ENCODE measurements around the gene DNAJC6. TPM values are rescaled to one million over a fixed set of nuclear protein-coding genes. Genes with fewer than 3 reads are reported as not detected.

DNAJC6 gene
- total and polyA plus RNA-seq, 7 experiments from 2014 or later: 0.22 to 7.0 (median 1.8) TPM

GRCh38 chr1:65392497-65392896, 83.2 kb downstream of the DNAJC6 start:
- Histone ChIP-seq H3K27ac (ENCODE audit: low read depth, low read length) (no peak overlapping the region), H3K4me1 (ENCODE audit: control insufficient read depth in 2 of 2, insufficient read depth in 2 of 2, low read length in 2 of 2) (no peaks in the 10 kb centered on the region), H3K36me3 (ENCODE audit: control insufficient read depth in 2 of 3, insufficient read depth in 3 of 3, low read length in 3 of 3) (no peaks in the 10 kb centered on the region), H3K27me3 (ENCODE audit: control insufficient read depth in 2 of 2, insufficient read depth in 2 of 2, low read length in 2 of 2) (no peaks in the 10 kb centered on the region), H3K4me3 (ENCODE audit: low read length) (no peak overlapping the region), H3K9me3 (ENCODE audit: control insufficient read depth in 2 of 3, low read length in 3 of 3) (no peaks in the 10 kb centered on the region)
- ChIA-PET CTCF (no interaction called here), POLR2A (no interaction called here)
- Mint-ChIP-seq H3K27me3 (no peaks in the 10 kb centered on the region), H3K36me3 (peaks cover 0 to 37% (median 8%) of the 10 kb centered on the region in 5 donors), H3K9me3 (peaks cover 0 to 1% (median 0%) of the 10 kb centered on the region in 11 donors), H3K4me3 (no peak overlapping the region), H3K27ac (peak overlapping the region in 1 of 9 donors; percentile 69), H3K4me1 (peaks cover 0 to 74% (median 0%) of the 10 kb centered on the region in 7 donors)
- no peak for DNase-seq
- no peak for ATAC-seq
- intact Hi-C loops (cut with micrococcal nuclease): no loop called here

- POLR2A ChIA-PET: no interaction called here
- Mint-ChIP-seq H3K4me1 (peaks cover 0 to 81% (median 0%) of the 10 kb centered on the region in 7 donors), H3K36me3 (peaks cover 0 to 37% (median 4%) of the 10 kb centered on the region in 5 donors), H3K27ac (peak overlapping the region in 1 of 9 donors; percentile 84), H3K9me3 (peaks cover 0 to 1% (median 0%) of the 10 kb centered on the region in 11 donors), H3K4me3 (peak overlapping the region in 1 of 10 donors; percentile 62), H3K27me3 (no peaks in the 10 kb centered on the region)
- H3K9me3 ChIP-seq (ENCODE audit: control insufficient read depth in 2 of 3, low read length in 3 of 3): no peaks in the 10 kb centered on the region
- H3K27me3 ChIP-seq (ENCODE audit: control insufficient read depth in 2 of 2, insufficient read depth in 2 of 2, low read length in 2 of 2): no peaks in the 10 kb centered on the region
- intact Hi-C loops (cut with micrococcal nuclease): loop anchor here in 1 of 2 donors (1.0 kb wide), 2 partner anchors 27 to 138 kb away; partner anchors contain the start of genes LEPR and LEPROT
- ATAC-seq (no peak), DNase-seq (peak in 1 of 9 donors; percentile 24)
- no peaks in the 10 kb centered on the region for H3K36me3 ChIP-seq (ENCODE audit: control insufficient read depth in 2 of 3, insufficient read depth in 3 of 3, low read length in 3 of 3)
- H3K4me3 ChIP-seq (ENCODE audit: low read length): no peak overlapping the region
- CTCF ChIA-PET: no interaction called here
- H3K27ac ChIP-seq (ENCODE audit: low read depth, low read length): no peak overlapping the region
- H3K4me1 ChIP-seq (ENCODE audit: control insufficient read depth in 2 of 2, insufficient read depth in 2 of 2, low read length in 2 of 2): no peaks in the 10 kb centered on the region
Observed at GRCh38 chr1:65393347-65393746, 84.0 kb downstream of the DNAJC6 start.

GRCh38 chr1:65393928-65394327, 84.6 kb downstream of the DNAJC6 start:
- no peaks in the 10 kb centered on the region for H3K36me3 ChIP-seq (ENCODE audit: control insufficient read depth in 2 of 3, insufficient read depth in 3 of 3, low read length in 3 of 3)
- no peak overlapping the region for H3K4me3 ChIP-seq (ENCODE audit: low read length)
- ChIA-PET CTCF (no interaction called here), POLR2A (no interaction called here)
- Mint-ChIP-seq H3K36me3 (peaks cover 0 to 40% (median 4%) of the 10 kb centered on the region in 5 donors), H3K4me1 (peaks cover 0 to 80% (median 0%) of the 10 kb centered on the region in 7 donors), H3K4me3 (peak overlapping the region in 1 of 10 donors; percentile 62), H3K9me3 (peaks cover 0 to 2% (median 0%) of the 10 kb centered on the region in 11 donors), H3K27ac (peak overlapping the region in 1 of 9 donors; percentile 84), H3K27me3 (no peaks in the 10 kb centered on the region)
- ATAC-seq (no peak), DNase-seq (no peak)
- no peaks in the 10 kb centered on the region for H3K4me1 ChIP-seq (ENCODE audit: control insufficient read depth in 2 of 2, insufficient read depth in 2 of 2, low read length in 2 of 2)
- H3K27me3 ChIP-seq (ENCODE audit: control insufficient read depth in 2 of 2, insufficient read depth in 2 of 2, low read length in 2 of 2): no peaks in the 10 kb centered on the region
- intact Hi-C loops (cut with micrococcal nuclease): loop anchor here in 1 of 2 donors (1.0 kb wide), 2 partner anchors 26 to 139 kb away; partner anchors contain the start of genes LEPR and LEPROT
- no peaks in the 10 kb centered on the region for H3K9me3 ChIP-seq (ENCODE audit: control insufficient read depth in 2 of 3, low read length in 3 of 3)
- H3K27ac ChIP-seq (ENCODE audit: low read depth, low read length): no peak overlapping the region

GRCh38 chr1:65395887-65396612, 86.7 kb downstream of the DNAJC6 start:
- intact Hi-C loops (cut with micrococcal nuclease): no loop called here
- POLR2A ChIA-PET: no interaction called here
- DNase-seq (no peak), ATAC-seq (no peak)
- H3K4me1 Mint-ChIP-seq: peaks cover 0 to 76% (median 0%) of the 10 kb centered on the region in 7 donors
- H3K27ac Mint-ChIP-seq: peak overlapping the region in 1 of 9 donors; percentile 75
- no peak overlapping the region for H3K4me3 ChIP-seq (ENCODE audit: low read length)
- H3K4me3 Mint-ChIP-seq: peak overlapping the region in 1 of 10 donors; percentile 37
- H3K4me1 ChIP-seq (ENCODE audit: control insufficient read depth in 2 of 2, insufficient read depth in 2 of 2, low read length in 2 of 2): no peaks in the 10 kb centered on the region
- no peaks in the 10 kb centered on the region for H3K9me3 ChIP-seq (ENCODE audit: control insufficient read depth in 2 of 3, low read length in 3 of 3)
- peaks cover 0 to 5% (median 0%) of the 10 kb centered on the region in 5 donors for H3K27me3 Mint-ChIP-seq
- CTCF ChIA-PET: no interaction called here
- H3K36me3 ChIP-seq (ENCODE audit: control insufficient read depth in 2 of 3, insufficient read depth in 3 of 3, low read length in 3 of 3): no peaks in the 10 kb centered on the region
- H3K36me3 Mint-ChIP-seq: peaks cover 0 to 42% (median 4%) of the 10 kb centered on the region in 5 donors
- no peaks in the 10 kb centered on the region for H3K27me3 ChIP-seq (ENCODE audit: control insufficient read depth in 2 of 2, insufficient read depth in 2 of 2, low read length in 2 of 2)
- peaks cover 0 to 2% (median 0%) of the 10 kb centered on the region in 11 donors for H3K9me3 Mint-ChIP-seq
- H3K27ac ChIP-seq (ENCODE audit: low read depth, low read length): no peak overlapping the region

- Histone ChIP-seq H3K36me3 (ENCODE audit: control insufficient read depth in 2 of 3, insufficient read depth in 3 of 3, low read length in 3 of 3) (no peaks in the 10 kb centered on the region), H3K27ac (ENCODE audit: low read depth, low read length) (no peak overlapping the region), H3K4me3 (ENCODE audit: low read length) (no peak overlapping the region), H3K9me3 (ENCODE audit: control insufficient read depth in 2 of 3, low read length in 3 of 3) (no peaks in the 10 kb centered on the region), H3K27me3 (ENCODE audit: control insufficient read depth in 2 of 2, insufficient read depth in 2 of 2, low read length in 2 of 2) (no peaks in the 10 kb centered on the region), H3K4me1 (ENCODE audit: control insufficient read depth in 2 of 2, insufficient read depth in 2 of 2, low read length in 2 of 2) (no peaks in the 10 kb centered on the region)
- peak overlapping the region in 1 of 10 donors; percentile 4 for H3K4me3 Mint-ChIP-seq
- ChIA-PET POLR2A (no interaction called here), CTCF (no interaction called here)
- peaks cover 0 to 58% (median 0%) of the 10 kb centered on the region in 7 donors for H3K4me1 Mint-ChIP-seq
- peaks cover 0 to 31% (median 0%) of the 10 kb centered on the region in 5 donors for H3K36me3 Mint-ChIP-seq
- peak overlapping the region in 1 of 9 donors; percentile 16 for H3K27ac Mint-ChIP-seq
- H3K27me3 Mint-ChIP-seq: peaks cover 0 to 5% (median 0%) of the 10 kb centered on the region in 5 donors
- DNase-seq: no peak
- ATAC-seq: no peak
- H3K9me3 Mint-ChIP-seq: peaks cover 0 to 2% (median 0%) of the 10 kb centered on the region in 11 donors
- intact Hi-C loops (cut with micrococcal nuclease): no loop called here
Observed at GRCh38 chr1:65398083-65398482, 88.7 kb downstream of the DNAJC6 start.

GRCh38 chr1:65399003-65399402, 89.7 kb downstream of the DNAJC6 start:
- H3K4me3 ChIP-seq (ENCODE audit: low read length): no peak overlapping the region
- no peak overlapping the region for H3K27ac Mint-ChIP-seq
- peaks cover 0 to 31% (median 0%) of the 10 kb centered on the region in 5 donors for H3K36me3 Mint-ChIP-seq
- ChIA-PET CTCF (no interaction called here), POLR2A (interaction anchor here (0.5 to 0.6 kb wide), 2 partner anchors 79 to 82 kb away, joined by 3 to 5 read pairs; no protein-coding TSS in a partner anchor)
- H3K4me1 Mint-ChIP-seq: peaks cover 0 to 49% (median 0%) of the 10 kb centered on the region in 7 donors
- no peak overlapping the region for H3K4me3 Mint-ChIP-seq
- DNase-seq (no peak), ATAC-seq (no peak)
- peaks cover 0 to 5% (median 0%) of the 10 kb centered on the region in 5 donors for H3K27me3 Mint-ChIP-seq
- no peaks in the 10 kb centered on the region for H3K4me1 ChIP-seq (ENCODE audit: control insufficient read depth in 2 of 2, insufficient read depth in 2 of 2, low read length in 2 of 2)
- no peaks in the 10 kb centered on the region for H3K9me3 ChIP-seq (ENCODE audit: control insufficient read depth in 2 of 3, low read length in 3 of 3)
- intact Hi-C loops (cut with micrococcal nuclease): no loop called here
- H3K36me3 ChIP-seq (ENCODE audit: control insufficient read depth in 2 of 3, insufficient read depth in 3 of 3, low read length in 3 of 3): no peaks in the 10 kb centered on the region
- H3K9me3 Mint-ChIP-seq: peaks cover 0 to 2% (median 0%) of the 10 kb centered on the region in 11 donors
- H3K27ac ChIP-seq (ENCODE audit: low read depth, low read length): no peak overlapping the region
- no peaks in the 10 kb centered on the region for H3K27me3 ChIP-seq (ENCODE audit: control insufficient read depth in 2 of 2, insufficient read depth in 2 of 2, low read length in 2 of 2)

Data from naive thymus-derived CD4-positive, alpha-beta T cell (primary cell).